HG03575 (cell line): Measurements from ENCODE around the gene DNAH3.
"Not testable (repeated sequence)": the region's sequence is repeated elsewhere in the genome, so short reads cannot be mapped to it uniquely, and the experiment has no call there.

Experiments
- ATAC-seq: cut with Tn5 transposase; IDR thresholded peaks from one replicate; pipeline ENCODE4 v1.9.1; 2021; ENCODE audit not compliant: unreplicated experiment, insufficient number of reproducible peaks, low FRiP score; ENCODE audit errors: extremely low read depth

Gene DNAH3

GRCh38 chr16:21169249-21169981 lies 18.8 kb upstream of the DNAH3 start:
- no peak for ATAC-seq

- ATAC-seq, result no peak
Observed at GRCh38 chr16:21167929-21168602, 17.4 kb upstream of the DNAH3 start.

GRCh38 chr16:21167360-21167759 lies 16.7 kb upstream of the DNAH3 start:
- ATAC-seq, result no peak

DNA sequence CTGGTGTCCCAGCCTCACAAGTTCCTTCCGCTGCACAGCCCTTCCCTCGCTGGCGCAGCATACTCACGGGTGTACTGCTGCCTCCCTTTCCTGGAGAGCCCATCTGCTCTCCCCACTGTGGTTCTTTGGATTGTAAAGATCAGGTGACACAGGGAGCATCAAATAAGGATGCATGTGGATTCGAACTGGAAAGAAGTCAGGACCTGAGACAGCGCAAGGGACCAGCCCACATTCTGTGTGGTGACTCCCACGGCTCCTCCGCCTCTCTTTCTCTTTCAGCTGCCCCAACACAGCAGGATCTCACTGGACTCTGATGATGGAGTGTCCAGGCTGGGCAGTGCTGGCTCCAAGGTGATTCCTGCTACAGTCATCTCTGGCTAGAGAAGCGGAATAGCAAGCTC lies 15.9 kb upstream of the DNAH3 start:
- ATAC-seq, result no peak

DNA sequence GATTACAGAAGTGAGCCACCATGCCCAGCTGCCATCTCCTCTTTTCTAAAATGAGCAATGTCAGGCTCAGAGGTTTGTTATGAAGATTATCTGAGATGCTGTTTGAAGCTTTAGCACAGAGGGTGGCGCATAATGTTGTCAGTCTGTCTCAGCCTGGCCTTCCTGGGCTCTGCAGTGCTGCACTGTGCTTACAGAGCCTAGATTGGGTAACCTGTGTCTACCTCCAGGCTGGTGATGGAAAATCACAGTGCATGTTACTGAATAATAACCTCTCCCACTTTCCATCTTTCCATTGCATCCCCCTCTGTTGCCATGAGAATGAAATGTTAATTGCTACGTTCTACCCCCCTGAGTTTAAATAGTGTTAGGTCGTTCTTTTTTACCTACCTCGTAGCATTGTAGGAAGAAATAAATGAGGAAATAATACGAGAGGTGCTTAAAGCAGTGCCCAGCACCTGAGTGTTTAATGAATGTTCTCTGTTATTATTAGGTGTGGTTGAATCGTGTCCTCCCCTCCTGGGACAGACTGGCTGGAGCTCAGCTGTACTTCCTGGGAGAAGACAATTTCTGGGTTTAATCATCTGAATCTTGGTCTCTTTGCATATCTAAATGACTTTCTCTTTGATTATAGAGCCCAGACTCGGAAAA lies 14.0 kb upstream of the DNAH3 start:
- ATAC-seq, result no peak

DNA sequence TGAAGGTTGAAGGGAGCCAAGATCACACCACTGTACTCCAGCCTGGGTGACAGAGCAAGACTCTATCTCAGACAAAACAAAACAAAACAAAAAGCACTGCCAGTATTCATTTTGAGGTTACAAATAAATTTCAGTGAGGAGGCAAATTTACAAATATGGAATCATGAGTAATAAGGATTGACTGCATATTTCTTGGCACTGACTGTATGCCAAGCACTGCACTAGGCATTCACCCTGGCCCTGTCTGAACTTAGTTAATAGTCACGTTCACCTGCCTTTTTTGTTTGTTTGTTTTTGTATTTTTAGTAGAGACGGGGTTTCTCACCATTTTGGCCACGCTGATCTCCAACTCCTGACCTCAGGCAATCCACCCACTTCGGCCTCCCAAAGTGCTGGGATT lies 12.9 kb upstream of the DNAH3 start:
- ATAC-seq, result no peak

DNA sequence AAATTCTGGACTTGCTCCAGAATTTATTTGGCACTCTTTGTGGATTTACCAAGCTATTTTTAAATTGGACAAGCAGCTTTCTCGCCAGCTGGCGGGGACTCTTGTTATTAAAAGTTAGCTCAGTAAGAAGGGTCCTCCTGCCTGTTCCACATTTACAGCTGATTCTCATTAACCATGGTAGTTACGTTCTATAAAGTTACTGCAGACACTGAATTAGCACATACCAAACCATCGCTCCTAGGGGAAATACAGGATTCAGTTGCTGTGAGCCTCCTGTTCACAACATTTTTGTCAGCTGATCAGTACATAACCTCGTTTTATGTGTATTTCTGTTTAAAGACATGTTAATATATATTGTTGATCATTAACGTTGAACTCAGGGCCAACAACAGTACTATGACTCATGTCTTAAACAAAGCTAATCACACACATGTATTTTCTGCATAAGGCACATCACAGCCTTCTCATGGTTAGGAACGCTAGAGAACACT lies 12.1 kb upstream of the DNAH3 start:
- no peak for ATAC-seq

- ATAC-seq, result no peak
Observed at GRCh38 chr16:21161211-21161610, 10.6 kb upstream of the DNAH3 start.

- ATAC-seq, result no peak
Observed at GRCh38 chr16:21160276-21160675, 9.6 kb upstream of the DNAH3 start.

- ATAC-seq, result no peak
Observed at GRCh38 chr16:21159281-21159951, 8.8 kb upstream of the DNAH3 start.

- ATAC-seq, result no peak
Observed at GRCh38 chr16:21158208-21159110, 7.8 kb upstream of the DNAH3 start, which contains the start of gene LDAF1. LDAF1 (plus strand) TSS chr16:21158674; CDS start chr16:21161183, 2,509 bp downstream.

GRCh38 chr16:21157632-21158031 lies 7.0 kb upstream of the DNAH3 start:
- no peak for ATAC-seq

DNA sequence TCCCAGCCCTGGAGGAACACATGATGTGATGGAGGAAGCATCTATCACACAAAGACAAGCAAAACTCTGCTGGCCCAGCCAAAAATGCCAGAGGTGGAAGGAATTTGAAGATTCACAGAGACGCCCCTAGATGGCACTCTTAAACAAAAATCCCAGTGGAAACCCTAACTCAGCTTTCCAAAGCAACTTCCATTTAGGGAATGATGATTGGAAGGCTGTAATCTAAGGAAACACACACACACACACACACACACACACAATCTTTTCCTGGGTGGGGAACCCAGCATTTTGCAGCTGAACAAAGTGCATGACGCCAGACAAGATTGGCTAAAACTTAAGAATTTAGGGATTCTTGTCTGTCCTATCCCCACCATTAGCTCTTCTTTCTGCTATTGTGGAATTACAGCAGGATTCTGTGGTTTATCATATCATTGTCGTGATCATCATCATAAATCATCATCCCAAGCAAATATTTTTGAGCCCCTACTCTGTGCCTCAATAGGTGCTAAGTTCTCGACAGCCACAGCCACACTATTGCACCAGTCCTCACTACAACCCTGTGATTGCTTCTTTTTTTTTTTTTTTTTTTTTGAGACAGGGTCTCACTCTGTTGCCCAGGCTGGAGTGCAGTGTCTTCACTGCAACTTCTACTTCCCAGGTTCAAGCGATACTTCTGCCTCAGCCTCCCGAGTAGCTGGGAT lies 6.3 kb upstream of the DNAH3 start:
- no peak for ATAC-seq

- ATAC-seq, result not testable (repeated sequence)
Observed at GRCh38 chr16:21156011-21156410, 5.4 kb upstream of the DNAH3 start.

DNA sequence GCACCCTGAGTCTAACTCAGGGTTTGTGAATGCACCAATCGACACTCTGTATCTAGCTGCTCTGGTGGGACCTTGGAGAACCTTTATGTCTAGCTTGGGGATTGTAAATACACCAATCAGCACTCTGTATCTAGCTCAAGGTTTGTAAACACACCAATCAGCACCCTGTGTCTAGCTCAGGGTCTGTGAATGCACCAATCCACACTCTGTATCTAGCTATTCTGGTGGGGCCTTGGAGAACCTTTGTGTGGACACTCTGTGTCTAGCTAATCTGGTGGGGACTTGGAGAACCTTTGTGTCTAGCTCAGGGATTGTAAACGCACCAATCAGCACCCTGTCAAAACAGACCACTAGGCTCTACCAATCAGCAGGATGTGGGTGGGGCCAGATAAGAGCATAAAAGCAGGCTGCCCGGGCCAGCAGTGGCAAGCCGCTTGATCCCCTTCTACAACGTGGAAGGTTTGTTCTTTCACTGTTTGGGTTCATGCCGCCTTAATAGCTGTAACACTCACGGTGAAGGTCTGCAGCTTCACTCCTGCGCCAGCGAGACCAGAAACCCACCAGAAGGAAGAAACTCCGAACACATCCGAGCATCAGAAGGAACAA lies 2.6 kb upstream of the DNAH3 start:
- not testable (repeated sequence) for ATAC-seq

GRCh38 chr16:21152160-21153030 lies 1.7 kb upstream of the DNAH3 start:
- ATAC-seq, result not testable (repeated sequence)

GRCh38 chr16:21145738-21146137 lies 4.9 kb downstream of the DNAH3 start:
- ATAC-seq, result no peak
